ENCODE results near the gene MMP17.

DNA sequence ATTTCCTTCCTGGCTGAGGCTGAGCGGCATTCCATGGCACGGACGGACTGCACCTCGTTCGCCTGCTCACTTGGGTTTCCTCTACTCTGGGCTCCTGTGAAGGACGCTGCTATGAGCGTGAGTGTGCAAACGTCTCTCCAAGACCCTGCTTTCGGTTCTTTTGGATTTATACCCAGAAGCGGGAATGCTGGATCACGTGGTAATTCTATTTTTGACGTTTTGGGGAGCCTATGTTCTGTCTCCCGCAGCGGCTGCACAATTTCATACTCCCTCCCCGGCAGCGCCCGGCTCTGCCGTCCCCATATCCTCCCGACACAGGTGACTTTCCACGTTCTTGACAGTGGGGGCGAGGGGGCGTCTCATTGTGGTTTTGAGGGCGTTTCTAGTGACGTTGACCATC is 20.6 kb downstream of the MMP17 start:
- TF ChIP-seq CTCF (IDR thresholded peaks at IDR 0.05; ENCODE audit: low read depth, low read length) (no peak), POLR2A (IDR thresholded peaks at IDR 0.05; ENCODE audit: extremely low read depth, insufficient read length) (no peak), MYC (IDR thresholded peaks at IDR 0.05; ENCODE audit: low read depth, low read length) (no peak)
- TF ChIP-seq, protein P1, sequence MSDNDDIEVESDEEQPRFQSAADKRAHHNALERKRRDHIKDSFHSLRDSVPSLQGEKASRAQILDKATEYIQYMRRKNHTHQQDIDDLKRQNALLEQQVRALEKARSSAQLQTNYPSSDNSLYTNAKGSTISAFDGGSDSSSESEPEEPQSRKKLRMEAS (IDR thresholded peaks at IDR 0.05; ENCODE audit: low read depth, low read length): no peak

Data from NB4 (cell line).